ENCODE measurements around the gene NIPAL1.

The NIPAL1 gene

GRCh38 chr4:48073567-48074103 lies 57.1 kb downstream of the NIPAL1 start:
- DNase-seq: no peak
- H3K4me1 ChIP-seq (ENCODE audit: control insufficient read depth, insufficient read depth, low read length, poor library complexity, severe bottlenecking): no peaks in the 10 kb centered on the region
- no peak overlapping the region for H3K4me3 ChIP-seq (ENCODE audit: insufficient read depth, low read depth, low read length, poor library complexity, severe bottlenecking)
- H3K36me3 ChIP-seq (ENCODE audit: control insufficient read depth, insufficient read depth, low read length): peaks cover 62% of the 10 kb centered on the region
- no peak overlapping the region for H3K27ac ChIP-seq (ENCODE audit: insufficient read depth, low read length, poor library complexity, severe bottlenecking)
- H3K27me3 ChIP-seq (replicated peaks; ENCODE audit: control insufficient read depth, insufficient read depth, low read length, poor library complexity, severe bottlenecking): no peaks in the 10 kb centered on the region
- no peaks in the 10 kb centered on the region for H3K9me3 ChIP-seq (ENCODE audit: control insufficient read depth, low read length)

- DNase-seq: no peak
- Histone ChIP-seq H3K9me3 (ENCODE audit: control insufficient read depth, low read length) (no peaks in the 10 kb centered on the region), H3K27ac (ENCODE audit: insufficient read depth, low read length, poor library complexity, severe bottlenecking) (no peak overlapping the region), H3K4me1 (ENCODE audit: control insufficient read depth, insufficient read depth, low read length, poor library complexity, severe bottlenecking) (no peaks in the 10 kb centered on the region), H3K27me3 (replicated peaks; ENCODE audit: control insufficient read depth, insufficient read depth, low read length, poor library complexity, severe bottlenecking) (no peaks in the 10 kb centered on the region), H3K36me3 (ENCODE audit: control insufficient read depth, insufficient read depth, low read length) (peaks cover 57% of the 10 kb centered on the region), H3K4me3 (ENCODE audit: insufficient read depth, low read depth, low read length, poor library complexity, severe bottlenecking) (no peak overlapping the region)
These were observed 58.1 kb downstream of the NIPAL1 start for GRCh38 chr4:48074657-48075056.

DNA sequence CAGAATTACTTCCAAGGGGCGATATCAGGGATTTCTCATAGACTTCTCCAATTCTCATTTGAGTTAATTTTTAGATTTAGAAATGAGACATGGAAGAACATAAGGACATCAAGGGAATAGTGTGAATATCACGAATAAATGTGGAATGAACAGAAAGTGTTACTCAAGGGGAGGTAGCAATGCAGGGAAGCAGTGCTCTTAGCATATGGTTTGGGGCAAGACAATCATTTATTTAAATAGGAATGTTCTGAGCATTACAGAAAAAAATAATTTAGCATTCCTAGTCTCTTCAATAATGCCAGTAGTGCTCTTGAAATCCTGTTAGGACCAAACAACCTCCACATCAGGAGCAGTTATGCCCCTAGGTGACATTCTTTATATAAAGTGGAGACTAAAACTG lies 61.9 kb downstream of the NIPAL1 start:
- H3K36me3 ChIP-seq (ENCODE audit: control insufficient read depth, insufficient read depth, low read length): peaks cover 38% of the 10 kb centered on the region
- DNase-seq: no peak
- H3K27me3 ChIP-seq (replicated peaks; ENCODE audit: control insufficient read depth, insufficient read depth, low read length, poor library complexity, severe bottlenecking): no peaks in the 10 kb centered on the region
- no peak overlapping the region for H3K4me3 ChIP-seq (ENCODE audit: insufficient read depth, low read depth, low read length, poor library complexity, severe bottlenecking)
- H3K27ac ChIP-seq (ENCODE audit: insufficient read depth, low read length, poor library complexity, severe bottlenecking): no peak overlapping the region
- no peaks in the 10 kb centered on the region for H3K4me1 ChIP-seq (ENCODE audit: control insufficient read depth, insufficient read depth, low read length, poor library complexity, severe bottlenecking)
- no peaks in the 10 kb centered on the region for H3K9me3 ChIP-seq (ENCODE audit: control insufficient read depth, low read length)

DNA sequence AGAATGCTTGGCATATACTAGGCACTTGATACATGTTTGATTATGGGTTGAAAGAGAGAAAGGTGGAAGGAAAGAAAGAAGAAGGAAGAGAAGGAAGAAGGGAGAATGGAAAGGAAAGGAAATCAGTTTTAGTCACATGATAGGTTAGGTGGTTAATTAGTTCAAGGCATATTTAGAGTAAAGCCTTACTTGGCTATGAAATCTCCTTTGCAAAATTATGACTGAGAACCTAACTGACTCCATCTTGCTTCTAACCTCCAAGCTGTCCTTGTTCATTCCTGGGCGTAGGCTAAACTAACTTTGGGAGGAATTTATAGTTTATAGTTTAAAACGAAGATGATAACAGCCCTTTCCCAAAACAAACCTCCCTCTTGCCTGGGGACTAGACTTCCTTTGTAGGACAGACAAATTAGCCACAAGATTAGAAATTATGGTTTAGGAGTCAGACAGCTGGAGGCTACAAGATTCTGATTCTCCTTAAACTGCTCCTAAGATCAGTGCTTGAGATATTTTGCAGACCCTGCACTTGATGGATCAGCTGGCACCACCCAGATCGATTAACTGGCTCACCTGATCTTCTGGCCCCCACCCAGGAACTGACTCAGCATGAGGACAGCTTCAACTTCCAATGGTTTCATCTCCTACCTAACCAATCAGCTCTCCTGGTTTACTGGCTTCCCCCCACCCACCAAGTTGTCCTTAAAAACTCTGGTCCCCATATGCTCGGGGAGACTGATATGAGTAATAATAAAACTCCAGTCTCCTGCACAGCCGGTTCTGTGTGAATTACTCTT lies 62.5 kb downstream of the NIPAL1 start:
- Histone ChIP-seq H3K9me3 (ENCODE audit: control insufficient read depth, low read length) (no peaks in the 10 kb centered on the region), H3K4me3 (ENCODE audit: insufficient read depth, low read depth, low read length, poor library complexity, severe bottlenecking) (no peak overlapping the region), H3K27me3 (replicated peaks; ENCODE audit: control insufficient read depth, insufficient read depth, low read length, poor library complexity, severe bottlenecking) (no peaks in the 10 kb centered on the region), H3K27ac (ENCODE audit: insufficient read depth, low read length, poor library complexity, severe bottlenecking) (no peak overlapping the region), H3K36me3 (ENCODE audit: control insufficient read depth, insufficient read depth, low read length) (peaks cover 32% of the 10 kb centered on the region), H3K4me1 (ENCODE audit: control insufficient read depth, insufficient read depth, low read length, poor library complexity, severe bottlenecking) (no peaks in the 10 kb centered on the region)
- no peak for DNase-seq

- no peak for DNase-seq
- no peaks in the 10 kb centered on the region for H3K9me3 ChIP-seq (ENCODE audit: control insufficient read depth, low read length)
- H3K4me3 ChIP-seq (ENCODE audit: insufficient read depth, low read depth, low read length, poor library complexity, severe bottlenecking): no peak overlapping the region
- H3K27me3 ChIP-seq (replicated peaks; ENCODE audit: control insufficient read depth, insufficient read depth, low read length, poor library complexity, severe bottlenecking): no peaks in the 10 kb centered on the region
- H3K27ac ChIP-seq (ENCODE audit: insufficient read depth, low read length, poor library complexity, severe bottlenecking): no peak overlapping the region
- no peaks in the 10 kb centered on the region for H3K4me1 ChIP-seq (ENCODE audit: control insufficient read depth, insufficient read depth, low read length, poor library complexity, severe bottlenecking)
- peaks cover 23% of the 10 kb centered on the region for H3K36me3 ChIP-seq (ENCODE audit: control insufficient read depth, insufficient read depth, low read length)
These were observed 63.4 kb downstream of the NIPAL1 start for GRCh38 chr4:48079972-48080391.

GRCh38 chr4:48081196-48081595 lies 64.6 kb downstream of the NIPAL1 start:
- H3K27me3 ChIP-seq (replicated peaks; ENCODE audit: control insufficient read depth, insufficient read depth, low read length, poor library complexity, severe bottlenecking): no peaks in the 10 kb centered on the region
- no peak overlapping the region for H3K4me3 ChIP-seq (ENCODE audit: insufficient read depth, low read depth, low read length, poor library complexity, severe bottlenecking)
- no peaks in the 10 kb centered on the region for H3K9me3 ChIP-seq (ENCODE audit: control insufficient read depth, low read length)
- no peaks in the 10 kb centered on the region for H3K4me1 ChIP-seq (ENCODE audit: control insufficient read depth, insufficient read depth, low read length, poor library complexity, severe bottlenecking)
- H3K36me3 ChIP-seq (ENCODE audit: control insufficient read depth, insufficient read depth, low read length): peaks cover 23% of the 10 kb centered on the region
- no peak for DNase-seq
- H3K27ac ChIP-seq (ENCODE audit: insufficient read depth, low read length, poor library complexity, severe bottlenecking): no peak overlapping the region

- Histone ChIP-seq H3K9me3 (ENCODE audit: control insufficient read depth, low read length) (no peaks in the 10 kb centered on the region), H3K4me1 (ENCODE audit: control insufficient read depth, insufficient read depth, low read length, poor library complexity, severe bottlenecking) (no peaks in the 10 kb centered on the region), H3K36me3 (ENCODE audit: control insufficient read depth, insufficient read depth, low read length) (peaks cover 23% of the 10 kb centered on the region), H3K27me3 (replicated peaks; ENCODE audit: control insufficient read depth, insufficient read depth, low read length, poor library complexity, severe bottlenecking) (no peaks in the 10 kb centered on the region), H3K4me3 (ENCODE audit: insufficient read depth, low read depth, low read length, poor library complexity, severe bottlenecking) (no peak overlapping the region), H3K27ac (ENCODE audit: insufficient read depth, low read length, poor library complexity, severe bottlenecking) (no peak overlapping the region)
- DNase-seq: no peak
These were observed 66.4 kb downstream of the NIPAL1 start for GRCh38 chr4:48082956-48083355.

- no peaks in the 10 kb centered on the region for H3K9me3 ChIP-seq (ENCODE audit: control insufficient read depth, low read length)
These were observed 69.4 kb downstream of the NIPAL1 start for GRCh38 chr4:48085821-48086589.

More at GRCh38 chr4:48085821-48086589, 69.4 kb downstream of the NIPAL1 start:
- H3K4me1 ChIP-seq (ENCODE audit: control insufficient read depth, insufficient read depth, low read length, poor library complexity, severe bottlenecking): no peaks in the 10 kb centered on the region
- H3K27ac ChIP-seq (ENCODE audit: insufficient read depth, low read length, poor library complexity, severe bottlenecking): no peak overlapping the region
- no peaks in the 10 kb centered on the region for H3K27me3 ChIP-seq (replicated peaks; ENCODE audit: control insufficient read depth, insufficient read depth, low read length, poor library complexity, severe bottlenecking)
- DNase-seq: no peak
- H3K36me3 ChIP-seq (ENCODE audit: control insufficient read depth, insufficient read depth, low read length): peaks cover 26% of the 10 kb centered on the region
- H3K4me3 ChIP-seq (ENCODE audit: insufficient read depth, low read depth, low read length, poor library complexity, severe bottlenecking): no peak overlapping the region

Measured in effector memory CD4-positive, alpha-beta T cell (primary cell).